ENCODE measurements around the gene RAD51B. TPM values are rescaled to one million over a fixed set of nuclear protein-coding genes. Genes with fewer than 3 reads are reported as not detected.

Gene RAD51B
- total and polyA plus RNA-seq, 9 of the 15 experiments (the other 6 are each of a cell fraction or from before 2014, with no cell fraction given), result 8.5 to 17.3 (median 11.3) TPM

GRCh38 chr14:68193970-68194681, 374.5 kb downstream of the RAD51B start:
- ChIA-PET POLR2A (no interaction called here), CTCF (ENCODE audit: low intra/inter-chr PET ratio) (no interaction called here)
- no peak overlapping the region for H3K4me2 ChIP-seq (ENCODE audit: insufficient read depth, low read length)
- no peak overlapping the region for H3K9ac ChIP-seq (ENCODE audit: insufficient read depth in 1 of 2, low read depth in 2 of 2, low read length in 2 of 2)
- in situ Hi-C loops (cut with MboI), result no loop called here
- TF ChIP-seq BMI1 (IDR thresholded peaks at IDR 0.05; ENCODE audit: low read length) (no peak), CCAR2 (IDR thresholded peaks at IDR 0.05; ENCODE audit: low read depth, low read length) (no peak), ZKSCAN3 (CRISPR knock-in tag; IDR thresholded peaks at IDR 0.05) (no peak), PHF21A (IDR thresholded peaks at IDR 0.05; ENCODE audit: borderline replicate concordance, low read depth) (no peak), SRSF9 (IDR thresholded peaks at IDR 0.05; ENCODE audit: borderline replicate concordance, low read depth, low read length) (no peak), ATF1 (CRISPR knock-in tag; IDR thresholded peaks at IDR 0.05) (no peak), ATF1 (tag; IDR thresholded peaks at IDR 0.05) (no peak), ATF4 (CRISPR knock-in tag; IDR thresholded peaks at IDR 0.05) (no peak), ZNF197 (CRISPR knock-in tag; IDR thresholded peaks at IDR 0.05; ENCODE audit: low read depth) (no peak), ZEB2 (IDR thresholded peaks at IDR 0.05) (no peak), PHTF2 (CRISPR knock-in tag; IDR thresholded peaks at IDR 0.05) (no peak), MBD1 (CRISPR knock-in tag; IDR thresholded peaks at IDR 0.05) (no peak), RBM14 (IDR thresholded peaks at IDR 0.05; ENCODE audit: borderline replicate concordance, insufficient read depth, low read depth, low read length) (no peak), CEBPB (tag; IDR thresholded peaks at IDR 0.05) (no peak), TRIM24 (IDR thresholded peaks at IDR 0.05) (no peak)
- intact Hi-C loops (cut with micrococcal nuclease), result no loop called here
- WGBS (ENCODE audit: insufficient coverage, low coverage, missing lambda C conversion rate), result 41% methylated on average over 3 of the region's 3 CpGs
- FAIRE-seq (no peak), DNase-seq (ENCODE audit: extremely low read depth in 1 of 4, low spot score in 3 of 4) (no peak), ATAC-seq (no peak)
- no peak overlapping the region for H2AFZ ChIP-seq (ENCODE audit: low read depth, low read length)
- no peaks in the 10 kb centered on the region for H4K20me1 ChIP-seq (replicated peaks; ENCODE audit: control insufficient read depth, insufficient read depth, low read length)
- no peaks in the 10 kb centered on the region for H3K9me1 ChIP-seq (ENCODE audit: control insufficient read depth, insufficient read depth, low read length)
- no peak overlapping the region for H3K4me3 ChIP-seq
- H3K4me1 ChIP-seq (replicated peaks in 1 of 2; ENCODE audit: control insufficient read depth in 2 of 2, insufficient read depth in 2 of 2, low read length in 2 of 2), result no peaks in the 10 kb centered on the region
- no peaks in the 10 kb centered on the region for H3K36me3 ChIP-seq (ENCODE audit: control insufficient read depth, insufficient read depth, low read length)
- no peaks in the 10 kb centered on the region for H3K9me3 ChIP-seq (replicated peaks; ENCODE audit: control insufficient read depth, insufficient read depth, low read depth, low read length)
- H3K27ac ChIP-seq (ENCODE audit: extremely low read depth, low read depth, low read length), result no peak overlapping the region
- H3K79me2 ChIP-seq (ENCODE audit: control insufficient read depth, insufficient read depth, low read length), result no peaks in the 10 kb centered on the region
- no TSS peak for BruUV-seq (replicated peaks)
- H3K27me3 ChIP-seq (ENCODE audit: control insufficient read depth in 2 of 2, insufficient read depth in 2 of 2, low read length in 2 of 2), result no peaks in the 10 kb centered on the region

Measured in K562 (cell line).